Measurements from ENCODE around the gene PAK6. TPM values are rescaled to one million over a fixed set of nuclear protein-coding genes. Genes with fewer than 3 reads are reported as not detected.

The PAK6 gene
- polyA plus RNA-seq, 2 of the 4 experiments (the other 2 are of a cell fraction) = 0.10 to 0.16 TPM

GRCh38 chr15:40305281-40305680 is 66.4 kb downstream of the PAK6 start:
- POLR2A ChIA-PET = no interaction called here
- FAIRE-seq (no peak), DNase-seq (ENCODE audit: low read depth in 1 of 2, low spot score in 1 of 2) (no peak), ATAC-seq (no peak)
- TF ChIP-seq RFX5 (IDR thresholded peaks at IDR 0.05) (no peak), RCOR1 (IDR thresholded peaks at IDR 0.05; ENCODE audit: low read depth, low read length) (no peak)
- Histone ChIP-seq H3K4me1 (no peaks in the 10 kb centered on the region), H3K4me2 (no peak overlapping the region), H3K9me3 (peaks cover 6% of the 10 kb centered on the region; the same call in 2 of the 3 replicates), H3K27ac (no peak overlapping the region), H3K4me3 (no peak overlapping the region)
- 33% methylated on average over 2 of the region's 4 CpGs for WGBS (ENCODE audit: missing lambda C conversion rate)
- CTCF ChIA-PET = interaction anchor here (1.5 to 18.2 kb wide), 4 partner anchors 15 to 88 kb away, joined by 4 to 203 read pairs (median 30); partner anchors contain the start of gene ANKRD63

GRCh38 chr15:40306371-40306770 is 67.5 kb downstream of the PAK6 start:
- ATAC-seq (no peak), DNase-seq (ENCODE audit: low read depth in 1 of 2, low spot score in 1 of 2) (no peak), FAIRE-seq (no peak)
- Histone ChIP-seq H3K4me1 (no peaks in the 10 kb centered on the region), H3K4me2 (no peak overlapping the region), H3K27ac (no peak overlapping the region), H3K4me3 (no peak overlapping the region), H3K9me3 (no peaks in the 10 kb centered on the region)
- WGBS (ENCODE audit: missing lambda C conversion rate) = 80% methylated on average over 1 of the region's 5 CpGs
- ChIA-PET POLR2A (no interaction called here), CTCF (interaction anchor here (1.3 to 18.2 kb wide), 4 partner anchors 15 to 89 kb away, joined by 4 to 203 read pairs (median 30); no protein-coding TSS in a partner anchor)
- TF ChIP-seq, protein P1, sequence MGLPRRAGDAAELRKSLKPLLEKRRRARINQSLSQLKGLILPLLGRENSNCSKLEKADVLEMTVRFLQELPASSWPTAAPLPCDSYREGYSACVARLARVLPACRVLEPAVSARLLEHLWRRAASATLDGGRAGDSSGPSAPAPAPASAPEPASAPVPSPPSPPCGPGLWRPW (IDR thresholded peaks at IDR 0.05) = no peak
- TF ChIP-seq CBX8 (IDR thresholded peaks at IDR 0.05) (no peak), JUN (IDR thresholded peaks at IDR 0.05) (no peak), ZNF302 (CRISPR knock-in tag; IDR thresholded peaks at IDR 0.05) (no peak), CBX2 (IDR thresholded peaks at IDR 0.05; ENCODE audit: borderline replicate concordance, low read depth) (no peak), EHF (CRISPR knock-in tag; IDR thresholded peaks at IDR 0.05) (no peak), FOSL2 (IDR thresholded peaks at IDR 0.05) (no peak), FOSL2 (CRISPR knock-in tag; IDR thresholded peaks at IDR 0.05) (no peak)
- TF ChIP-seq, protein P2, sequence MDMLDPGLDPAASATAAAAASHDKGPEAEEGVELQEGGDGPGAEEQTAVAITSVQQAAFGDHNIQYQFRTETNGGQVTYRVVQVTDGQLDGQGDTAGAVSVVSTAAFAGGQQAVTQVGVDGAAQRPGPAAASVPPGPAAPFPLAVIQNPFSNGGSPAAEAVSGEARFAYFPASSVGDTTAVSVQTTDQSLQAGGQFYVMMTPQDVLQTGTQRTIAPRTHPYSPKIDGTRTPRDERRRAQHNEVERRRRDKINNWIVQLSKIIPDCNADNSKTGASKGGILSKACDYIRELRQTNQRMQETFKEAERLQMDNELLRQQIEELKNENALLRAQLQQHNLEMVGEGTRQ (IDR thresholded peaks at IDR 0.05) = no peak

GRCh38 chr15:40306908-40307307 is 68.0 kb downstream of the PAK6 start:
- Histone ChIP-seq H3K27ac (no peak overlapping the region), H3K4me3 (no peak overlapping the region), H3K4me2 (no peak overlapping the region), H3K4me1 (no peaks in the 10 kb centered on the region), H3K9me3 (no peaks in the 10 kb centered on the region)
- CTCF ChIA-PET = interaction anchor here (1.3 to 18.2 kb wide), 6 partner anchors 13 to 115 kb away, joined by 5 to 203 read pairs (median 16); no protein-coding TSS in a partner anchor
- ATAC-seq = no peak
- no peak for DNase-seq (ENCODE audit: low read depth in 1 of 2, low spot score in 1 of 2)
- POLR2A ChIA-PET = no interaction called here
- no peak for TF ChIP-seq FOSB (CRISPR knock-in tag; IDR thresholded peaks at IDR 0.05)
- TF ChIP-seq HOXB5 (CRISPR knock-in tag; IDR thresholded peaks at IDR 0.05) = no peak
- TF ChIP-seq, protein P3, sequence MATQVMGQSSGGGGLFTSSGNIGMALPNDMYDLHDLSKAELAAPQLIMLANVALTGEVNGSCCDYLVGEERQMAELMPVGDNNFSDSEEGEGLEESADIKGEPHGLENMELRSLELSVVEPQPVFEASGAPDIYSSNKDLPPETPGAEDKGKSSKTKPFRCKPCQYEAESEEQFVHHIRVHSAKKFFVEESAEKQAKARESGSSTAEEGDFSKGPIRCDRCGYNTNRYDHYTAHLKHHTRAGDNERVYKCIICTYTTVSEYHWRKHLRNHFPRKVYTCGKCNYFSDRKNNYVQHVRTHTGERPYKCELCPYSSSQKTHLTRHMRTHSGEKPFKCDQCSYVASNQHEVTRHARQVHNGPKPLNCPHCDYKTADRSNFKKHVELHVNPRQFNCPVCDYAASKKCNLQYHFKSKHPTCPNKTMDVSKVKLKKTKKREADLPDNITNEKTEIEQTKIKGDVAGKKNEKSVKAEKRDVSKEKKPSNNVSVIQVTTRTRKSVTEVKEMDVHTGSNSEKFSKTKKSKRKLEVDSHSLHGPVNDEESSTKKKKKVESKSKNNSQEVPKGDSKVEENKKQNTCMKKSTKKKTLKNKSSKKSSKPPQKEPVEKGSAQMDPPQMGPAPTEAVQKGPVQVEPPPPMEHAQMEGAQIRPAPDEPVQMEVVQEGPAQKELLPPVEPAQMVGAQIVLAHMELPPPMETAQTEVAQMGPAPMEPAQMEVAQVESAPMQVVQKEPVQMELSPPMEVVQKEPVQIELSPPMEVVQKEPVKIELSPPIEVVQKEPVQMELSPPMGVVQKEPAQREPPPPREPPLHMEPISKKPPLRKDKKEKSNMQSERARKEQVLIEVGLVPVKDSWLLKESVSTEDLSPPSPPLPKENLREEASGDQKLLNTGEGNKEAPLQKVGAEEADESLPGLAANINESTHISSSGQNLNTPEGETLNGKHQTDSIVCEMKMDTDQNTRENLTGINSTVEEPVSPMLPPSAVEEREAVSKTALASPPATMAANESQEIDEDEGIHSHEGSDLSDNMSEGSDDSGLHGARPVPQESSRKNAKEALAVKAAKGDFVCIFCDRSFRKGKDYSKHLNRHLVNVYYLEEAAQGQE (IDR thresholded peaks at IDR 0.05) = no peak
- no peak for TF ChIP-seq SMC3 (IDR thresholded peaks at IDR 0.05)
- no peak for TF ChIP-seq POLR2AphosphoS2 (conservative IDR thresholded peaks at IDR 0.05; ENCODE audit: low read length)
- TF ChIP-seq, protein P4, sequence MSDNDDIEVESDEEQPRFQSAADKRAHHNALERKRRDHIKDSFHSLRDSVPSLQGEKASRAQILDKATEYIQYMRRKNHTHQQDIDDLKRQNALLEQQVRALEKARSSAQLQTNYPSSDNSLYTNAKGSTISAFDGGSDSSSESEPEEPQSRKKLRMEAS (IDR thresholded peaks at IDR 0.05) = no peak
- no peak for TF ChIP-seq EHF (CRISPR knock-in tag; IDR thresholded peaks at IDR 0.05)
- no peak for TF ChIP-seq MAZ (IDR thresholded peaks at IDR 0.05; ENCODE audit: borderline replicate concordance, low read depth, low read length)
- no peak for TF ChIP-seq TP53 (CRISPR knock-in tag; IDR thresholded peaks at IDR 0.05)
- no peak for TF ChIP-seq ZNF302 (CRISPR knock-in tag; IDR thresholded peaks at IDR 0.05)
- TF ChIP-seq NFE2L2 (conservative IDR thresholded peaks at IDR 0.05; ENCODE audit: low read length) = no peak
- FAIRE-seq = no peak
- WGBS (ENCODE audit: missing lambda C conversion rate) = 0% methylated on average over 1 of the region's 7 CpGs
